HepG2 (cell line): ENCODE measurements around the gene VAMP2. TPM values are rescaled to one million over a fixed set of nuclear protein-coding genes. Genes with fewer than 3 reads are reported as not detected.

Experiments used
- BORCS8-MEF2B ChIP-seq: sonication (generic); formaldehyde crosslinking; IDR thresholded peaks from 2 replicates; pipeline ENCODE4 v1.8.0; 2022; ENCODE audit warnings: mild to moderate bottlenecking, missing genetic modification reagents
- CEBPB ChIP-seq: IDR thresholded peaks from 2 replicates; pipeline ENCODE4 v1.6.1; 2011; ENCODE audit warnings: low read depth, low read length, improper control_type of control experiment, borderline replicate concordance
- CENPX ChIP-seq: sonication (generic); formaldehyde crosslinking; IDR thresholded peaks from 2 replicates; pipeline ENCODE4 v1.9.0; 2021; ENCODE audit warnings: mild to moderate bottlenecking, missing genetic modification reagents, moderate library complexity
- ETV6 ChIP-seq: sonication (generic); formaldehyde crosslinking; conservative IDR thresholded peaks from 2 replicates; pipeline ENCODE4 v1.4.0; 2020; ENCODE audit warnings: missing genetic modification reagents
- KDM3A ChIP-seq: IDR thresholded peaks from 2 replicates; pipeline ENCODE4 v1.6.1; 2018; ENCODE audit warnings: low read depth, missing compliant biosample characterization
- MTF2 ChIP-seq: sonication (generic); formaldehyde crosslinking; IDR thresholded peaks from 2 replicates; pipeline ENCODE4 v1.5.0; 2020; ENCODE audit warnings: missing genetic modification reagents, borderline replicate concordance
- NR3C1 ChIP-seq: sonication (generic); formaldehyde crosslinking; IDR thresholded peaks from 2 replicates; pipeline ENCODE4 v1.4.0; 2020; ENCODE audit warnings: missing genetic modification reagents
- STAT6 ChIP-seq: sonication (generic); formaldehyde crosslinking; IDR thresholded peaks from 2 replicates; pipeline ENCODE4 v1.4.0; 2020; ENCODE audit warnings: missing genetic modification reagents, mild to moderate bottlenecking, borderline replicate concordance
- TBL1XR1 ChIP-seq: fragments of 150-350 bp; IDR thresholded peaks from 2 replicates; pipeline ENCODE4 v1.6.1; 2014; ENCODE audit warnings: borderline replicate concordance, low read length; ENCODE audit not compliant: partially characterized antibody
- TGIF2 ChIP-seq: IDR thresholded peaks from 2 replicates; pipeline ENCODE4 v1.6.1; 2016; ENCODE audit warnings: control low read depth, missing compliant biosample characterization
- USF2 ChIP-seq, 2 experiments: sonication (generic) in 1 of 2; formaldehyde crosslinking in 1 of 2; IDR thresholded peaks; 2 replicates each; pipeline versions ENCODE4 v1.5.1 to v1.6.1; 2011 to 2020; ENCODE audit warnings: borderline replicate concordance in 1 of 2, low read depth in 1 of 2, low read length in 1 of 2, mild to moderate bottlenecking in 1 of 2, missing genetic modification reagents in 1 of 2, moderate library complexity in 1 of 2
- ZBTB7B ChIP-seq: sonication (generic); formaldehyde crosslinking; IDR thresholded peaks from 2 replicates; pipeline ENCODE4 v1.4.0; 2020; ENCODE audit warnings: missing genetic modification reagents
- ZFX ChIP-seq: sonication (generic); formaldehyde crosslinking; IDR thresholded peaks from 2 replicates; pipeline ENCODE4 v1.4.0; 2020; ENCODE audit warnings: mild to moderate bottlenecking, low read depth, missing genetic modification reagents, moderate library complexity
- ZNF235 ChIP-seq: sonication (generic); formaldehyde crosslinking; IDR thresholded peaks from 2 replicates; pipeline ENCODE4 v1.8.1; 2023; ENCODE audit warnings: mild to moderate bottlenecking, missing genetic modification reagents, borderline replicate concordance
- ZNF274 ChIP-seq: sonication (generic); formaldehyde crosslinking; IDR thresholded peaks from 2 replicates; pipeline ENCODE4 v1.5.1; 2020; ENCODE audit warnings: mild to moderate bottlenecking, missing genetic modification reagents
- ZNF335 ChIP-seq: sonication (generic); formaldehyde crosslinking; IDR thresholded peaks from 2 replicates; pipeline ENCODE4 v1.4.0; 2020; ENCODE audit warnings: missing genetic modification reagents
- ZNF343 ChIP-seq: sonication (generic); formaldehyde crosslinking; IDR thresholded peaks from 2 replicates; pipeline ENCODE4 v1.4.0; 2020; ENCODE audit warnings: mild to moderate bottlenecking, missing genetic modification reagents
- ZNF451 ChIP-seq: sonication (generic); formaldehyde crosslinking; IDR thresholded peaks from 2 replicates; pipeline ENCODE4 v1.5.0; 2020; ENCODE audit warnings: mild to moderate bottlenecking, missing genetic modification reagents
- ZNF577 ChIP-seq: sonication (generic); formaldehyde crosslinking; IDR thresholded peaks from 2 replicates; pipeline ENCODE4 v1.4.0; 2020; ENCODE audit warnings: mild to moderate bottlenecking, low read depth, missing genetic modification reagents, borderline replicate concordance
- ZNF605 ChIP-seq: sonication (generic); formaldehyde crosslinking; IDR thresholded peaks from 2 replicates; pipeline ENCODE4 v1.8.0; 2022; ENCODE audit warnings: mild to moderate bottlenecking, missing genetic modification reagents
- ZNF850 ChIP-seq: sonication (generic); formaldehyde crosslinking; conservative IDR thresholded peaks from 2 replicates; pipeline ENCODE4 v1.9.0; 2021; ENCODE audit warnings: mild to moderate bottlenecking, missing genetic modification reagents
- ZNF879 ChIP-seq: sonication (generic); formaldehyde crosslinking; IDR thresholded peaks from 2 replicates; pipeline ENCODE4 v1.8.1; 2023; ENCODE audit warnings: missing genetic modification reagents
- ZUFSP ChIP-seq: sonication (generic); formaldehyde crosslinking; IDR thresholded peaks from 2 replicates; pipeline ENCODE4 v1.9.0; 2021; ENCODE audit warnings: missing genetic modification reagents, mild to moderate bottlenecking, borderline replicate concordance
- polyA plus RNA-seq, 8 experiments: library from polyadenylated mRNA; depleted of rRNA in 3 of 8; stranded (reverse) in 7 of 8; unstranded in 1 of 8; fragments of >200 nt; fragmentation: Illumina TruSeq in 4 of 8; extraction: Trizol in 4 of 8; gene quantifications; 2 replicates each; pipeline versions ENCODE4 v1.2.1 to v1.2.3, GENCODE V29; 2011 to 2016; ENCODE audit warnings: low read depth in 4 of 8, missing spikeins in 1 of 8, mixed read lengths in 1 of 8; ENCODE audit not compliant: insufficient read depth in 1 of 8
- total RNA-seq, 5 experiments: library from RNA; depleted of rRNA; stranded (reverse); fragments of >200 nt; fragmentation: Illumina TruSeq; extraction: Trizol; gene quantifications; 2 replicates each; pipeline ENCODE4 v1.2.3, GENCODE V29; 2016; ENCODE audit warnings: low read depth in 1 of 5

Gene VAMP2
- total and polyA plus RNA-seq, 2 of the 13 experiments (the other 11 are each of a cell fraction or from before 2014, with no cell fraction given): 3.9 to 17.2 TPM

GRCh38 chr17:8209907-8210760, 47.4 kb upstream of the VAMP2 start, which contains the start of gene AURKB (continued):
- TF ChIP-seq ZNF235 (CRISPR knock-in tag) (peak; percentile 84; the same call in 1 of the 2 replicates), ZBTB7B (CRISPR knock-in tag) (peak; percentile 25; the same call in 1 of the 2 replicates), ZNF335 (CRISPR knock-in tag) (no peak), ZNF343 (CRISPR knock-in tag) (no peak), ZNF879 (CRISPR knock-in tag) (peak; percentile 36; the same call in 1 of the 2 replicates), BORCS8-MEF2B (CRISPR knock-in tag) (peak; percentile 97), NR3C1 (CRISPR knock-in tag) (no peak), KDM3A (CRISPR knock-in tag) (no peak), ZNF274 (CRISPR knock-in tag) (0 out of 2 replicates have a peak, but pooled peaks have one; percentile 37), ZFX (CRISPR knock-in tag) (peak; percentile 92), ZUFSP (no peak), CEBPB (peak; percentile 85; the same call in 1 of the 2 replicates), TBL1XR1 (no peak), STAT6 (no peak), ZNF605 (CRISPR knock-in tag) (no peak), CENPX (CRISPR knock-in tag) (no peak), ZNF451 (0 out of 2 replicates have a peak, but pooled peaks have one; percentile 35), USF2 (IDR thresholded peaks at IDR 0.05; ENCODE audit: low read depth, low read length) (no peak), USF2 (CRISPR knock-in tag; IDR thresholded peaks at IDR 0.05; ENCODE audit: borderline replicate concordance) (0 out of 2 replicates have a peak, but pooled peaks have one; percentile 21), MTF2 (no peak), ETV6 (CRISPR knock-in tag) (no peak), ZNF850 (CRISPR knock-in tag) (no peak), ZNF577 (CRISPR knock-in tag) (no peak), TGIF2 (CRISPR knock-in tag) (peak; percentile 96)
